Upper lobe of left lung (tissue), 6 donors: ENCODE measurements around the gene PIGS. TPM values are rescaled to one million over a fixed set of nuclear protein-coding genes. Genes with fewer than 3 reads are reported as not detected.
"Not testable (repeated sequence)": the region's sequence is repeated elsewhere in the genome, so short reads cannot be mapped to it uniquely, and the experiment has no call there.

Source experiments
- ATAC-seq, 2 donors: fragments of 200-7000 bp; cut with Tn5 transposase; one replicate each; pipeline ENCODE4 v1.9.1; 2022; ENCODE audit warnings: mild to moderate bottlenecking in 2 of 2, moderate library complexity in 2 of 2; ENCODE audit not compliant: low FRiP score in 2 of 2
- DNase-seq, 2 donors: peaks; one replicate each; pipeline ENCODE4 v3.0.0-alpha.2; 2019 to 2020
- H3K27ac ChIP-seq, 4 donors: fragments of 200-600 bp; sonication (generic); one replicate each; pipeline ENCODE4 v1.5.1; 2016 to 2019
- H3K27me3 ChIP-seq, 4 donors: fragments of 200-600 bp; sonication (generic); one replicate each; pipeline ENCODE4 v1.5.1; 2017 to 2019
- H3K36me3 ChIP-seq, 4 donors: fragments of 200-600 bp; sonication (generic); one replicate each; pipeline ENCODE4 v1.5.1; 2016 to 2019
- H3K4me1 ChIP-seq, 4 donors: fragments of 200-600 bp; sonication (generic); one replicate each; pipeline ENCODE4 v1.5.1; 2018 to 2019
- H3K4me3 ChIP-seq, 4 donors: fragments of 200-600 bp; sonication (generic); one replicate each; pipeline ENCODE4 v1.5.1; 2017 to 2019; ENCODE audit warnings: mild to moderate bottlenecking in 2 of 4, moderate library complexity in 1 of 4
- H3K9me3 ChIP-seq, 4 donors: fragments of 200-600 bp; sonication (generic); one replicate each; pipeline ENCODE4 v1.5.1; 2018 to 2019
- CTCF ChIP-seq, 6 experiments: fragments of 450-650 bp in 4 of 6; fragments of 200-600 bp in 2 of 6; sonication (generic) in 2 of 6; IDR thresholded peaks; one replicate each; pipeline ENCODE4 v1.5.1; 2016 to 2019; ENCODE audit warnings: antibody characterized with exemption in 6 of 6
- EP300 ChIP-seq, 4 donors: sonication (generic); formaldehyde crosslinking; IDR thresholded peaks; one replicate each; pipeline ENCODE4 v1.5.1; 2017; ENCODE audit warnings: antibody characterized with exemption in 4 of 4, control low read depth in 2 of 4
- POLR2A ChIP-seq, 4 donors: fragments of 450-650 bp; IDR thresholded peaks; one replicate each; pipeline ENCODE4 v1.5.1; 2016 to 2017; ENCODE audit warnings: antibody characterized with exemption in 4 of 4, mild to moderate bottlenecking in 2 of 4
- POLR2AphosphoS5 ChIP-seq, 2 donors: sonication (generic); formaldehyde crosslinking; IDR thresholded peaks; one replicate each; pipeline ENCODE4 v1.5.1; 2017; ENCODE audit warnings: antibody characterized with exemption in 2 of 2
- WGBS, 2 donors: methylation state at CpG; one replicate each; pipeline ENCODE4 v1.1.5; 2017 to 2018; 5-methylcytosine and 5-hydroxymethylcytosine counted together
- total RNA-seq, 6 donors: library from RNA; depleted of rRNA in 4 of 6; stranded (reverse); fragments of >200 nt in 4 of 6; gene quantifications; one replicate each; pipeline versions ENCODE4 v1.1.0 to v1.2.1, GENCODE V29; 2016 to 2021
- donor health status: DM: no; HTN: no; CAD: no; lungs with moderate emphysema.
- donor health status: DM: no; HTN: yes; CAD: no; lungs with severe emphysema.

Gene PIGS
- total RNA-seq, 6 donors from 2014 or later: 36.7 to 69.6 (median 58.1) TPM

GRCh38 chr17:28526381-28526780, 44.9 kb downstream of the PIGS start:
- TF ChIP-seq CTCF (IDR thresholded peaks at IDR 0.05) (no peak), EP300 (IDR thresholded peaks at IDR 0.05) (no peak), POLR2AphosphoS5 (IDR thresholded peaks at IDR 0.05) (no peak), POLR2A (IDR thresholded peaks at IDR 0.05) (no peak)
- H3K27ac ChIP-seq: peak overlapping the region in 2 of 4 donors; percentile 66 to 71
- H3K9me3 ChIP-seq: no peaks in the 10 kb centered on the region
- H3K36me3 ChIP-seq: no peaks in the 10 kb centered on the region
- peaks cover 0 to 30% (median 16%) of the 10 kb centered on the region in 4 donors for H3K4me1 ChIP-seq
- no peaks in the 10 kb centered on the region for H3K27me3 ChIP-seq
- no peak for ATAC-seq
- 80 to 86% methylated on average over 1 to 8 of the region's 8 CpGs for WGBS, 2 donors
- no peak overlapping the region for H3K4me3 ChIP-seq
- peak in 1 of 2 donors; percentile 39 for DNase-seq

- H3K4me3 ChIP-seq: no peak overlapping the region
- 62 to 80% methylated on average over 15 to 25 of the region's 25 CpGs for WGBS, 2 donors
- H3K9me3 ChIP-seq: no peaks in the 10 kb centered on the region
- ATAC-seq (peak; percentile 30 to 82), DNase-seq (peak; percentile 81 to 88)
- no peak for TF ChIP-seq EP300 (IDR thresholded peaks at IDR 0.05)
- no peak for TF ChIP-seq POLR2A (IDR thresholded peaks at IDR 0.05)
- TF ChIP-seq POLR2AphosphoS5 (IDR thresholded peaks at IDR 0.05): no peak
- no peak for TF ChIP-seq CTCF (IDR thresholded peaks at IDR 0.05)
- H3K4me1 ChIP-seq: peaks cover 0 to 30% (median 16%) of the 10 kb centered on the region in 4 donors
- no peaks in the 10 kb centered on the region for H3K27me3 ChIP-seq
- no peaks in the 10 kb centered on the region for H3K36me3 ChIP-seq
- H3K27ac ChIP-seq: peak overlapping the region; percentile 48 to 79 (median 58)
Observed at GRCh38 chr17:28524476-28525424, 46.6 kb downstream of the PIGS start.

- H3K4me1 ChIP-seq: peaks cover 0 to 30% (median 16%) of the 10 kb centered on the region in 4 donors
- peak overlapping the region in 1 of 4 donors; percentile 66 for H3K27ac ChIP-seq
- no peaks in the 10 kb centered on the region for H3K9me3 ChIP-seq
- TF ChIP-seq CTCF (IDR thresholded peaks at IDR 0.05) (no peak), POLR2A (IDR thresholded peaks at IDR 0.05) (no peak), POLR2AphosphoS5 (IDR thresholded peaks at IDR 0.05) (no peak), EP300 (IDR thresholded peaks at IDR 0.05) (no peak)
- H3K36me3 ChIP-seq: no peaks in the 10 kb centered on the region
- WGBS, 2 donors: 87 to 88% methylated on average over 9 to 15 of the region's 15 CpGs
- peak in 1 of 2 donors; percentile 68 for DNase-seq
- H3K4me3 ChIP-seq: no peak overlapping the region
- ATAC-seq: no peak
- no peaks in the 10 kb centered on the region for H3K27me3 ChIP-seq
Observed at GRCh38 chr17:28523876-28524275, 47.4 kb downstream of the PIGS start.

GRCh38 chr17:28523186-28523585, 48.1 kb downstream of the PIGS start:
- TF ChIP-seq CTCF (IDR thresholded peaks at IDR 0.05) (no peak), POLR2AphosphoS5 (IDR thresholded peaks at IDR 0.05) (no peak), POLR2A (IDR thresholded peaks at IDR 0.05) (no peak), EP300 (IDR thresholded peaks at IDR 0.05) (no peak)
- peaks cover 0 to 30% (median 14%) of the 10 kb centered on the region in 4 donors for H3K4me1 ChIP-seq
- no peak overlapping the region for H3K4me3 ChIP-seq
- H3K9me3 ChIP-seq: no peaks in the 10 kb centered on the region
- ATAC-seq: no peak
- DNase-seq: peak in 1 of 2 donors; percentile 52
- H3K27ac ChIP-seq: no peak overlapping the region
- no peaks in the 10 kb centered on the region for H3K36me3 ChIP-seq
- 100% methylated on average over 1 to 5 of the region's 6 CpGs for WGBS, 2 donors
- H3K27me3 ChIP-seq: no peaks in the 10 kb centered on the region

GRCh38 chr17:28522281-28522680, 49.0 kb downstream of the PIGS start:
- H3K9me3 ChIP-seq, H3K4me3 ChIP-seq, H3K27ac ChIP-seq, H3K36me3 ChIP-seq, ATAC-seq, H3K27me3 ChIP-seq, DNase-seq: not testable (repeated sequence)
- peaks cover 0 to 22% (median 12%) of the 10 kb centered on the region in 4 donors for H3K4me1 ChIP-seq
- 78 to 86% methylated on average over 4 of the region's 4 CpGs for WGBS, 2 donors
